ENCODE results near the gene CASP7.
"Not testable (repeated sequence)": the region's sequence is repeated elsewhere in the genome, so short reads cannot be mapped to it uniquely, and the experiment has no call there.

CASP7 gene

DNA sequence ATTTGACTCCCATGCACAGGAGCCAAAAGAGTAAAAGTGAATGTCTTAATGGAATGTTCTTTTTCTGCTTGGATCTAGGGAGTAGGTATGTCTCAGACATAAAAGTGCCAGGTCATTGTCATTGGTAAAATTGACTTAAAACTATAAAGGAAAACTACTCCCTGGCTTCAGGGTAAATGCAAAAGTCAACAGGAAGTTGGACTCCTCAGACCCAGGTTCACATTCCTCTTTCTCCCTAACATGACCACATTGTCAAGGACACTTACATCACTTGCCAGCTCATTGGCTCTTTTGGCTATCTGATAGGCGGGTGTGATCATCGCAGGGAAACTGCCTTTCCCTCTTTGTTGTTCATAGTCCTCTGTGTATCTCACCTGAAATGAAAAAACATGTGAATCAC lies 29.5 kb upstream of the CASP7 start:
- TF ChIP-seq, protein P1, sequence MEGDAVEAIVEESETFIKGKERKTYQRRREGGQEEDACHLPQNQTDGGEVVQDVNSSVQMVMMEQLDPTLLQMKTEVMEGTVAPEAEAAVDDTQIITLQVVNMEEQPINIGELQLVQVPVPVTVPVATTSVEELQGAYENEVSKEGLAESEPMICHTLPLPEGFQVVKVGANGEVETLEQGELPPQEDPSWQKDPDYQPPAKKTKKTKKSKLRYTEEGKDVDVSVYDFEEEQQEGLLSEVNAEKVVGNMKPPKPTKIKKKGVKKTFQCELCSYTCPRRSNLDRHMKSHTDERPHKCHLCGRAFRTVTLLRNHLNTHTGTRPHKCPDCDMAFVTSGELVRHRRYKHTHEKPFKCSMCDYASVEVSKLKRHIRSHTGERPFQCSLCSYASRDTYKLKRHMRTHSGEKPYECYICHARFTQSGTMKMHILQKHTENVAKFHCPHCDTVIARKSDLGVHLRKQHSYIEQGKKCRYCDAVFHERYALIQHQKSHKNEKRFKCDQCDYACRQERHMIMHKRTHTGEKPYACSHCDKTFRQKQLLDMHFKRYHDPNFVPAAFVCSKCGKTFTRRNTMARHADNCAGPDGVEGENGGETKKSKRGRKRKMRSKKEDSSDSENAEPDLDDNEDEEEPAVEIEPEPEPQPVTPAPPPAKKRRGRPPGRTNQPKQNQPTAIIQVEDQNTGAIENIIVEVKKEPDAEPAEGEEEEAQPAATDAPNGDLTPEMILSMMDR (IDR thresholded peaks at IDR 0.05; ENCODE audit: low read depth, low read length, missing control alignments) = no peak
- no peaks in the 10 kb centered on the region for H3K36me3 ChIP-seq (replicated peaks)
- H3K27ac ChIP-seq = no peak overlapping the region
- no peaks in the 10 kb centered on the region for H3K27me3 ChIP-seq (replicated peaks)
- no peak for DNase-seq
- H3K4me3 ChIP-seq (ENCODE audit: low read depth, low read length) = no peak overlapping the region
- in situ Hi-C loops (cut with HindIII; ENCODE audit: low pct_ligation_motif_present, low sequenced_read_pairs) = no loop called here

- TF ChIP-seq, protein P1 (IDR thresholded peaks at IDR 0.05; ENCODE audit: low read depth, low read length, missing control alignments) = no peak
- DNase-seq = no peak
- H3K4me3 ChIP-seq (ENCODE audit: low read depth, low read length) = no peak overlapping the region
- in situ Hi-C loops (cut with HindIII; ENCODE audit: low pct_ligation_motif_present, low sequenced_read_pairs) = no loop called here
- H3K36me3 ChIP-seq (replicated peaks) = no peaks in the 10 kb centered on the region
- no peaks in the 10 kb centered on the region for H3K27me3 ChIP-seq (replicated peaks)
- no peak overlapping the region for H3K27ac ChIP-seq
These were observed 28.7 kb upstream of the CASP7 start for GRCh38 chr10:113651021-113651420.

DNA sequence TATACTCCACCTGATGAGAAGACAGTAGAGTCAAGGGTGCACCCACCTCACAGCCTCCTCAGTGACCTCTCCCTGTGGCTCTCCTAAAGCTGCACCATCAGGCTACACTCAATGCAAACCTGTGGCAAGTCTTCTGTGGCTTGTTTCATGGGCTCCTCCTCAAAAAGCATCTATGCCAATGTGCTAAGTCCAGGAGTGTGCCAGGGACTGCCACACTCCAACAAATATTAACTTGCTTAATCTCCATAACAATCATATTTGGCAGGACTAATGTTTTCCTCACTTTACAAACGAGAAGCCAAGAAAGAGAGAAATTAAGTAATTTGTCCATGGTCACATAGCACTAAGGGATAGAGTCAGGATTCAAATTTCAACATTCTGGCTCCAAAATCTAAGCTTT lies 27.8 kb upstream of the CASP7 start:
- Histone ChIP-seq H3K27me3 (replicated peaks) (no peaks in the 10 kb centered on the region), H3K36me3 (replicated peaks) (no peaks in the 10 kb centered on the region), H3K4me3 (ENCODE audit: low read depth, low read length) (no peak overlapping the region), H3K27ac (no peak overlapping the region)
- no peak for DNase-seq
- TF ChIP-seq, protein P1 (IDR thresholded peaks at IDR 0.05; ENCODE audit: low read depth, low read length, missing control alignments) = no peak
- in situ Hi-C loops (cut with HindIII; ENCODE audit: low pct_ligation_motif_present, low sequenced_read_pairs) = no loop called here

- DNase-seq; H3K27me3 ChIP-seq (replicated peaks); H3K36me3 ChIP-seq (replicated peaks); H3K4me3 ChIP-seq (ENCODE audit: low read depth, low read length); H3K27ac ChIP-seq; in situ Hi-C loops (cut with HindIII; ENCODE audit: low pct_ligation_motif_present, low sequenced_read_pairs): not testable (repeated sequence)
These were observed 27.3 kb upstream of the CASP7 start for GRCh38 chr10:113652456-113652855.

- no peaks in the 10 kb centered on the region for H3K36me3 ChIP-seq (replicated peaks)
- in situ Hi-C loops (cut with HindIII; ENCODE audit: low pct_ligation_motif_present, low sequenced_read_pairs) = no loop called here
- TF ChIP-seq, protein P1 (IDR thresholded peaks at IDR 0.05; ENCODE audit: low read depth, low read length, missing control alignments) = no peak
- H3K4me3 ChIP-seq (ENCODE audit: low read depth, low read length) = no peak overlapping the region
- H3K27ac ChIP-seq = no peak overlapping the region
- DNase-seq = no peak
- H3K27me3 ChIP-seq (replicated peaks) = no peaks in the 10 kb centered on the region
These were observed 22.8 kb upstream of the CASP7 start for GRCh38 chr10:113656896-113657295.

GRCh38 chr10:113657544-113657943 lies 22.2 kb upstream of the CASP7 start:
- in situ Hi-C loops (cut with HindIII; ENCODE audit: low pct_ligation_motif_present, low sequenced_read_pairs) = no loop called here
- H3K27me3 ChIP-seq (replicated peaks) = no peaks in the 10 kb centered on the region
- no peak overlapping the region for H3K27ac ChIP-seq

More at GRCh38 chr10:113657544-113657943, 22.2 kb upstream of the CASP7 start:
- H3K4me3 ChIP-seq (ENCODE audit: low read depth, low read length) = no peak overlapping the region
- TF ChIP-seq, protein P1 (IDR thresholded peaks at IDR 0.05; ENCODE audit: low read depth, low read length, missing control alignments) = no peak
- H3K36me3 ChIP-seq (replicated peaks) = no peaks in the 10 kb centered on the region
- no peak for DNase-seq
